ENCODE results near the gene LRMDA. TPM values are rescaled to one million over a fixed set of nuclear protein-coding genes. Genes with fewer than 3 reads are reported as not detected.

The LRMDA gene
- total and polyA plus RNA-seq, 2 of the 4 experiments (the other 2 are of a cell fraction), result 0.07 TPM; not detected in 1

GRCh38 chr10:76050291-76050625 is 618.8 kb downstream of the LRMDA start:
- Histone ChIP-seq H4K20me1 (ENCODE audit: insufficient read depth, low read length) (no peaks in the 10 kb centered on the region), H3K4me1 (ENCODE audit: control insufficient read depth, insufficient read depth, low read length) (no peaks in the 10 kb centered on the region), H3K4me2 (ENCODE audit: low read depth, low read length) (no peak overlapping the region), H2BK20ac (ENCODE audit: low read depth, low read length) (no peak overlapping the region), H2AK9ac (replicated peaks; ENCODE audit: low read depth, low read length, poor library complexity) (no peak overlapping the region), H3K9me3 (ENCODE audit: control insufficient read depth, insufficient read depth, low read length) (no peaks in the 10 kb centered on the region; the same call in 1 of the 2 replicates), H2BK15ac (ENCODE audit: low read depth, low read length) (no peak overlapping the region), H2AFZ (replicated peaks; ENCODE audit: low read length, poor library complexity) (no peak overlapping the region), H3K27me3 (ENCODE audit: control insufficient read depth, insufficient read depth, low read length) (peaks cover 34% of the 10 kb centered on the region), H2AK5ac (ENCODE audit: low read depth, low read length) (no peak overlapping the region), H3K36me3 (ENCODE audit: control insufficient read depth, insufficient read depth, low read length) (no peaks in the 10 kb centered on the region), H3K14ac (replicated peaks; ENCODE audit: low read depth, low read length) (no peak overlapping the region), H3K9me1 (ENCODE audit: insufficient read depth, low read length) (no peaks in the 10 kb centered on the region), H3K56ac (ENCODE audit: extremely low read depth, insufficient read depth, low read length) (no peak overlapping the region), H3K4ac (ENCODE audit: low read depth, low read length) (no peak overlapping the region), H4K91ac (ENCODE audit: insufficient read depth, low read depth, low read length) (no peak overlapping the region), H3K18ac (ENCODE audit: low read depth, low read length) (no peak overlapping the region), H3K9ac (ENCODE audit: low read depth, low read length) (no peak overlapping the region), H3K27ac (ENCODE audit: insufficient read depth, low read length) (no peak overlapping the region), H4K5ac (ENCODE audit: low read depth, low read length) (no peak overlapping the region), H3K4me3 (ENCODE audit: insufficient read depth, low read depth, low read length) (no peak overlapping the region), H3K23ac (ENCODE audit: low read depth, low read length) (no peak overlapping the region), H4K8ac (ENCODE audit: low read depth in 2 of 2, low read length in 2 of 2) (no peak overlapping the region), H2BK5ac (ENCODE audit: low read depth, low read length, poor library complexity, severe bottlenecking) (no peak overlapping the region), H3K79me1 (ENCODE audit: low read depth in 1 of 2, low read length in 2 of 2) (no peaks in the 10 kb centered on the region), H2BK120ac (ENCODE audit: low read depth, low read length) (no peak overlapping the region)
- intact Hi-C loops (cut with micrococcal nuclease) (no loop called here), in situ Hi-C loops (cut with MboI; ENCODE audit: low sequenced_read_pairs) (no loop called here), dilution Hi-C loops (cut with HindIII; ENCODE audit: low sequenced_read_pairs, unreplicated experiment) (no loop called here)
- POLR2A ChIA-PET (ENCODE audit: unreplicated experiment), result no interaction called here
- TF ChIP-seq RCOR1 (IDR thresholded peaks at IDR 0.05; ENCODE audit: insufficient replicate concordance, low read length) (no peak), NFE2L2 (IDR thresholded peaks at IDR 0.05; ENCODE audit: low read depth, low read length) (no peak), USF2 (IDR thresholded peaks at IDR 0.05; ENCODE audit: low read depth, low read length) (no peak), CTCF (conservative IDR thresholded peaks at IDR 0.05; ENCODE audit: low read depth, low read length) (no peak), MAZ (IDR thresholded peaks at IDR 0.05; ENCODE audit: borderline replicate concordance, low read depth, low read length) (no peak), BHLHE40 (IDR thresholded peaks at IDR 0.05; ENCODE audit: low read depth, low read length) (no peak), SMC3 (IDR thresholded peaks at IDR 0.05; ENCODE audit: low read depth, low read length) (no peak), ELK1 (IDR thresholded peaks at IDR 0.05; ENCODE audit: borderline replicate concordance, low read depth, low read length) (no peak), MXI1 (IDR thresholded peaks at IDR 0.05; ENCODE audit: borderline replicate concordance, low read depth, low read length) (no peak), POLR2A (IDR thresholded peaks at IDR 0.05; ENCODE audit: low read depth, low read length) (no peak), RFX5 (IDR thresholded peaks at IDR 0.05; ENCODE audit: low read depth, low read length) (no peak), CEBPB (IDR thresholded peaks at IDR 0.05; ENCODE audit: low read depth, low read length) (no peak)
- no TSS peak for BruUV-seq (replicated peaks)
- ATAC-seq (ENCODE audit: low read depth) (no peak), DNase-seq (no peak)
- CTCF ChIA-PET, result no interaction called here

Measured in IMR-90 (cell line).